ENCODE data around the gene DISC1. TPM values are rescaled to one million over a fixed set of nuclear protein-coding genes. Genes with fewer than 3 reads are reported as not detected.
"Not testable (repeated sequence)": the region's sequence is repeated elsewhere in the genome, so short reads cannot be mapped to it uniquely, and the experiment has no call there.

Gene DISC1
- polyA plus RNA-seq, 3 donors, result 5.5 to 14.7 (median 5.8) TPM

DNA sequence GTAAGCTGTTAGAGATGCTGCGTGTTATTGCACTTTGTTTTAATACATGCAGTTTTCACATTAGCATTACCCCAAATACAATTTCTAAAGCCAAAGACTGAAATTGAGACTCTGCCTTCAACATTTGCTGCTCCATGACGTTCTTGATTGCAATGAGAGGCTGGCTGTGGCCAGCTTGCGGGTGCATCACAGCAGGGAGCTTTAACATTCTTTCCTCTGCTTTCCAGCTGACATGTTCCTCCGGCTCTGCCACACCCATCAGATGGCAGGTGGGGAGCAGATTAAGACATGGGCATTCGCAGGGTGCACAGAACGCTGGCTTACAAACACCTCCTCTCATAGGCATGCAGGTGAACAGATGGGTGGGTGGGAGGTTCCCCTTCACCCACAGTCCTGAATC lies 314.1 kb downstream of the DISC1 start:
- Histone ChIP-seq H3K79me2 (ENCODE audit: insufficient read depth, low read length) (no peaks in the 10 kb centered on the region), H3K4me2 (replicated peaks; ENCODE audit: extremely low read depth, low read length, poor library complexity, severe bottlenecking) (no peak overlapping the region), H3K9me3 (replicated peaks in 1 of 2; ENCODE audit: control insufficient read depth in 1 of 2, insufficient read depth in 1 of 2, low read length in 2 of 2) (peaks cover 0 to 9% of the 10 kb centered on the region in 2 donors), H2AFZ (ENCODE audit: insufficient read depth, low read depth, low read length, poor library complexity, severe bottlenecking) (no peak overlapping the region), H4K20me1 (ENCODE audit: insufficient read depth, low read length) (peaks cover 22% of the 10 kb centered on the region), H3K4me1 (ENCODE audit: control insufficient read depth in 1 of 2, insufficient read depth in 2 of 2, low read length in 2 of 2) (no peaks in the 10 kb centered on the region), H3K27ac (ENCODE audit: low read depth in 1 of 2, low read length in 2 of 2) (no peak overlapping the region), H3K27me3 (ENCODE audit: control insufficient read depth in 2 of 2, insufficient read depth in 2 of 2, low read length in 2 of 2) (no peaks in the 10 kb centered on the region), H3K4me3 (replicated peaks in 1 of 3; ENCODE audit: low read depth in 2 of 3, low read length in 3 of 3) (no peak overlapping the region), H3K36me3 (replicated peaks in 1 of 2; ENCODE audit: control insufficient read depth in 1 of 2, insufficient read depth in 2 of 2, low read length in 2 of 2) (peaks cover 17 to 62% of the 10 kb centered on the region in 2 donors), H3K9ac (ENCODE audit: insufficient read depth, low read length, poor library complexity, severe bottlenecking) (no peak overlapping the region)
- H3K27me3 Mint-ChIP-seq (ENCODE audit: low read depth in 3 of 3), result no peaks in the 10 kb centered on the region
- H3K36me3 Mint-ChIP-seq, result peaks cover 52 to 74% of the 10 kb centered on the region in 2 donors
- DNase-seq, result no peak
- H3K4me3 Mint-ChIP-seq, result no peak overlapping the region
- WGBS (ENCODE audit: insufficient coverage), result 100% methylated on average over 2 of the region's 6 CpGs
- TF ChIP-seq, protein P1, sequence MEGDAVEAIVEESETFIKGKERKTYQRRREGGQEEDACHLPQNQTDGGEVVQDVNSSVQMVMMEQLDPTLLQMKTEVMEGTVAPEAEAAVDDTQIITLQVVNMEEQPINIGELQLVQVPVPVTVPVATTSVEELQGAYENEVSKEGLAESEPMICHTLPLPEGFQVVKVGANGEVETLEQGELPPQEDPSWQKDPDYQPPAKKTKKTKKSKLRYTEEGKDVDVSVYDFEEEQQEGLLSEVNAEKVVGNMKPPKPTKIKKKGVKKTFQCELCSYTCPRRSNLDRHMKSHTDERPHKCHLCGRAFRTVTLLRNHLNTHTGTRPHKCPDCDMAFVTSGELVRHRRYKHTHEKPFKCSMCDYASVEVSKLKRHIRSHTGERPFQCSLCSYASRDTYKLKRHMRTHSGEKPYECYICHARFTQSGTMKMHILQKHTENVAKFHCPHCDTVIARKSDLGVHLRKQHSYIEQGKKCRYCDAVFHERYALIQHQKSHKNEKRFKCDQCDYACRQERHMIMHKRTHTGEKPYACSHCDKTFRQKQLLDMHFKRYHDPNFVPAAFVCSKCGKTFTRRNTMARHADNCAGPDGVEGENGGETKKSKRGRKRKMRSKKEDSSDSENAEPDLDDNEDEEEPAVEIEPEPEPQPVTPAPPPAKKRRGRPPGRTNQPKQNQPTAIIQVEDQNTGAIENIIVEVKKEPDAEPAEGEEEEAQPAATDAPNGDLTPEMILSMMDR (IDR thresholded peaks at IDR 0.05), result no peak
- intact Hi-C loops (cut with micrococcal nuclease), result no loop called here
- peak overlapping the region in 1 of 7 donors; percentile 46 for H3K27ac Mint-ChIP-seq
- H3K9me3 Mint-ChIP-seq, result peaks cover 0 to 10% (median 3%) of the 10 kb centered on the region in 7 donors
- H3K4me1 Mint-ChIP-seq, result no peaks in the 10 kb centered on the region

DNA sequence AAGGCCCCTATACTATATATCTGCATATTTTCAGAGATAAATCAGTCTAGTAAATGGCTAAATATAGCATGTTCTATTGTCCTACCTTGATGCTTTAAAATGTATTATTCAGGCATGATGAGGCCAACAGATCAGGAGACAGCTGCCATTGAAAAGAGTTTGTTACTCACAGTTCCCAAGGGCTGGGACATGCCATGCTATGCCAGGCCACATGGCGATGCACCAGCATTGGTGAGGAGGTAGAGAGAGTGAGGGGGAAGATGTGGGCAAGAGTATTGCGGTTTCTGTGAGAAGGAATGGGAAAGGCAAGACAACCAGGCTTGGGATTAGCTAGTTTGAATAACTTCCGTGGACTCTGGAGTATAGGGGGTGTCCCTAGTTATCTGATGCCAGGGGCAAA lies 316.5 kb downstream of the DISC1 start:
- Histone ChIP-seq H3K4me2 (replicated peaks; ENCODE audit: extremely low read depth, low read length, poor library complexity, severe bottlenecking) (no peak overlapping the region), H3K27me3 (ENCODE audit: control insufficient read depth in 2 of 2, insufficient read depth in 2 of 2, low read length in 2 of 2) (no peaks in the 10 kb centered on the region), H3K4me1 (ENCODE audit: control insufficient read depth in 1 of 2, insufficient read depth in 2 of 2, low read length in 2 of 2) (no peaks in the 10 kb centered on the region), H3K9ac (ENCODE audit: insufficient read depth, low read length, poor library complexity, severe bottlenecking) (no peak overlapping the region), H3K36me3 (replicated peaks in 1 of 2; ENCODE audit: control insufficient read depth in 1 of 2, insufficient read depth in 2 of 2, low read length in 2 of 2) (peaks cover 17 to 53% of the 10 kb centered on the region in 2 donors), H2AFZ (ENCODE audit: insufficient read depth, low read depth, low read length, poor library complexity, severe bottlenecking) (no peak overlapping the region), H3K27ac (ENCODE audit: low read depth in 1 of 2, low read length in 2 of 2) (no peak overlapping the region), H3K9me3 (replicated peaks in 1 of 2; ENCODE audit: control insufficient read depth in 1 of 2, insufficient read depth in 1 of 2, low read length in 2 of 2) (peaks cover 0 to 9% of the 10 kb centered on the region in 2 donors), H4K20me1 (ENCODE audit: insufficient read depth, low read length) (peaks cover 6% of the 10 kb centered on the region), H3K4me3 (replicated peaks in 1 of 3; ENCODE audit: low read depth in 2 of 3, low read length in 3 of 3) (no peak overlapping the region), H3K79me2 (ENCODE audit: insufficient read depth, low read length) (no peaks in the 10 kb centered on the region)
- H3K27ac Mint-ChIP-seq, result peak overlapping the region in 4 of 7 donors; percentile 0 to 52 (median 16)
- peaks cover 2 to 19% (median 8%) of the 10 kb centered on the region in 7 donors for H3K9me3 Mint-ChIP-seq
- no peaks in the 10 kb centered on the region for H3K4me1 Mint-ChIP-seq
- intact Hi-C loops (cut with micrococcal nuclease), result no loop called here
- peaks cover 51 to 63% of the 10 kb centered on the region in 2 donors for H3K36me3 Mint-ChIP-seq
- WGBS (ENCODE audit: insufficient coverage), result 96% methylated on average over 3 of the region's 3 CpGs
- no peaks in the 10 kb centered on the region for H3K27me3 Mint-ChIP-seq (ENCODE audit: low read depth in 3 of 3)
- no peak overlapping the region for H3K4me3 Mint-ChIP-seq
- DNase-seq, result no peak
- TF ChIP-seq, protein P1 (IDR thresholded peaks at IDR 0.05), result no peak

DNA sequence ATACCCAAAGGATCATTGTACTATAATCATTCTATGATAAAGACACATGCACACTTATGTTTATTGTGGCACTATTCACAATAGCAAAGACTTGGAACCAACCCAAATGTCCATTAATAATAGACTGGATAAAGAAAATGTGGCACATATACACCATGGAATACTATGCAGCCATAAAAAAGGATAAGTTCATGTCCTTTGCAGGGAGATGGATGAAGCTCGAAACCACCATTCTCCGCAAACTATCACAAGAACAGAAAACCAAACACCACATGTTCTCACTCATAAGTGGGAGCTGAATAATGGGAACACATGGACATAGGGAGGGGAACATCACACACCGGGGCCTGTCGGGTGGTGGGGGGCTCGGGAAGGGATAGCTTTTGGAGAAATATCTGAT lies 321.5 kb downstream of the DISC1 start:
- H3K9ac ChIP-seq (ENCODE audit: insufficient read depth, low read length, poor library complexity, severe bottlenecking); H3K4me1 ChIP-seq (ENCODE audit: control insufficient read depth in 1 of 2, insufficient read depth in 2 of 2, low read length in 2 of 2); H3K9me3 ChIP-seq (replicated peaks in 1 of 2; ENCODE audit: control insufficient read depth in 1 of 2, insufficient read depth in 1 of 2, low read length in 2 of 2); H3K4me2 ChIP-seq (replicated peaks; ENCODE audit: extremely low read depth, low read length, poor library complexity, severe bottlenecking); H3K79me2 ChIP-seq (ENCODE audit: insufficient read depth, low read length); H3K27me3 Mint-ChIP-seq (ENCODE audit: low read depth in 3 of 3); H4K20me1 ChIP-seq (ENCODE audit: insufficient read depth, low read length); intact Hi-C loops (cut with micrococcal nuclease); H3K27me3 ChIP-seq (ENCODE audit: control insufficient read depth in 2 of 2, insufficient read depth in 2 of 2, low read length in 2 of 2); H2AFZ ChIP-seq (ENCODE audit: insufficient read depth, low read depth, low read length, poor library complexity, severe bottlenecking); DNase-seq; H3K27ac Mint-ChIP-seq; H3K4me3 ChIP-seq (replicated peaks in 1 of 3; ENCODE audit: low read depth in 2 of 3, low read length in 3 of 3); H3K27ac ChIP-seq (ENCODE audit: low read depth in 1 of 2, low read length in 2 of 2); H3K4me1 Mint-ChIP-seq; H3K4me3 Mint-ChIP-seq: not testable (repeated sequence)
- WGBS (ENCODE audit: insufficient coverage), result no CpG with 5 or more reads among the region's 5 CpGs
- peaks cover 13 to 24% of the 10 kb centered on the region in 2 donors for H3K36me3 ChIP-seq (replicated peaks in 1 of 2; ENCODE audit: control insufficient read depth in 1 of 2, insufficient read depth in 2 of 2, low read length in 2 of 2)
- peaks cover 0 to 17% (median 6%) of the 10 kb centered on the region in 7 donors for H3K9me3 Mint-ChIP-seq
- H3K36me3 Mint-ChIP-seq, result peaks cover 26 to 33% of the 10 kb centered on the region in 2 donors

All from CD14-positive monocyte (primary cell).